ENCODE data around the gene TSPAN9. TPM values are rescaled to one million over a fixed set of nuclear protein-coding genes. Genes with fewer than 3 reads are reported as not detected.

TSPAN9 gene
- total RNA-seq, 1 donor from 2014 or later, result 31.7 TPM

GRCh38 chr12:3262470-3262869 lies 185.3 kb downstream of the TSPAN9 start:
- Mint-ChIP-seq H3K27ac (no peak overlapping the region), H3K36me3 (peaks cover 4% of the 10 kb centered on the region), H3K27me3 (peaks cover 3% of the 10 kb centered on the region), H3K4me3 (no peak overlapping the region), H3K9me3 (no peaks in the 10 kb centered on the region), H3K4me1 (ENCODE audit: unreplicated experiment) (peaks cover 11% of the 10 kb centered on the region)
- TF ChIP-seq, protein P1, sequence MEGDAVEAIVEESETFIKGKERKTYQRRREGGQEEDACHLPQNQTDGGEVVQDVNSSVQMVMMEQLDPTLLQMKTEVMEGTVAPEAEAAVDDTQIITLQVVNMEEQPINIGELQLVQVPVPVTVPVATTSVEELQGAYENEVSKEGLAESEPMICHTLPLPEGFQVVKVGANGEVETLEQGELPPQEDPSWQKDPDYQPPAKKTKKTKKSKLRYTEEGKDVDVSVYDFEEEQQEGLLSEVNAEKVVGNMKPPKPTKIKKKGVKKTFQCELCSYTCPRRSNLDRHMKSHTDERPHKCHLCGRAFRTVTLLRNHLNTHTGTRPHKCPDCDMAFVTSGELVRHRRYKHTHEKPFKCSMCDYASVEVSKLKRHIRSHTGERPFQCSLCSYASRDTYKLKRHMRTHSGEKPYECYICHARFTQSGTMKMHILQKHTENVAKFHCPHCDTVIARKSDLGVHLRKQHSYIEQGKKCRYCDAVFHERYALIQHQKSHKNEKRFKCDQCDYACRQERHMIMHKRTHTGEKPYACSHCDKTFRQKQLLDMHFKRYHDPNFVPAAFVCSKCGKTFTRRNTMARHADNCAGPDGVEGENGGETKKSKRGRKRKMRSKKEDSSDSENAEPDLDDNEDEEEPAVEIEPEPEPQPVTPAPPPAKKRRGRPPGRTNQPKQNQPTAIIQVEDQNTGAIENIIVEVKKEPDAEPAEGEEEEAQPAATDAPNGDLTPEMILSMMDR (conservative IDR thresholded peaks at IDR 0.05), result no peak
- no peak for DNase-seq (ENCODE audit: extremely low spot score, unreplicated experiment)

- H3K4me1 Mint-ChIP-seq (ENCODE audit: unreplicated experiment), result peaks cover 11% of the 10 kb centered on the region
- no peak for DNase-seq (ENCODE audit: extremely low spot score, unreplicated experiment)
- no peak overlapping the region for H3K27ac Mint-ChIP-seq
- H3K27me3 Mint-ChIP-seq, result peaks cover 3% of the 10 kb centered on the region
- TF ChIP-seq, protein P1 (conservative IDR thresholded peaks at IDR 0.05), result no peak
- no peaks in the 10 kb centered on the region for H3K9me3 Mint-ChIP-seq
- no peaks in the 10 kb centered on the region for H3K36me3 Mint-ChIP-seq
- H3K4me3 Mint-ChIP-seq, result no peak overlapping the region
Measured at GRCh38 chr12:3263282-3263681, 186.1 kb downstream of the TSPAN9 start.

DNA sequence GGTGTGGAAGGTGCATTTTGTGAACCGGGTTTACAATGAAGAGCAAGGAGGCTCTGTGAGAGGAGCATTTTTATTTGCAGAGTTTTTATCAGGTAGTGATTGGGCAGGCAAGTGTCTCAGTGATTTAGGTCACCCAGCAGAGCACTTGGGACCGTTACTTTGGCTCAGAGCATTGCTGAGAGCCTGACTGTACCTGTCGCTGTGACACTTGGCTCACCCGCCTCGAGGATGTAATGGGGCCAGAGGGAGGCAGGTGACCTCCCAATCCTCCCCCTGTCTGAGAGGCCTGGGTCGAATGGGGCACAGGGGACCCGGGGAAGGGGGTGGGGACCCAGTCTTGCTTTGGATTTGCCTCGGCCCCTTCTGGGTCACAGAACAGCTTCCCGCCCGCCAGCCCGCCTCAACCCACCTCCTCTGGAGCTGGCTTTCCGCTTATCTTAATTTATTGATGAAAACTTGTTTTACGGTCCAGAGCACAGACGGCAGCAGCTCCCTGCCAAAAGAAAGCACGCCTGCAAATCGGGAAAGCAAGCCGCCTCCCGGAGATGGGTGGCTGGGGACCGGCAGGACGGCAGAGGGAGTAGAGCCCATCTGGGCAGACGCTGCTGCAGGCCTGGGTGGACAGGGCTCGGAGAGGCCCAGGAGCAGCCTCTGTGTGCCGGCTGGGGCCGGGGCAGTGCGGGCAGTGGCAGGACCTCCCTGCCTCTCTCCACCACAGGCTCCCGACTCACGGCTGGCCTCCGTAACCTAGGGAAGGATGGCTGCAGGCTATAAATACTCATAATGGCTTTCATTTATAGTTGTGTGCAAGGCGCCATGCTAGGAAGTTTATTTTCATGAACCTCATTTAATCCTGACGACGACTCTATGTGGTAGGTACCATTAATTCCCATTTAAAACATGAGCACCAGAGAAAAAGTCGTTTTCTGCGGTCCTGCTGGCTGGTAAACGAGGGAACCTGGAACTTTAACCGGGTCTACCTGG lies 187.1 kb downstream of the TSPAN9 start:
- H3K9me3 Mint-ChIP-seq, result no peaks in the 10 kb centered on the region
- H3K36me3 Mint-ChIP-seq, result no peaks in the 10 kb centered on the region
- no peak overlapping the region for H3K4me3 Mint-ChIP-seq
- no peak for DNase-seq (ENCODE audit: extremely low spot score, unreplicated experiment)
- TF ChIP-seq, protein P1 (conservative IDR thresholded peaks at IDR 0.05), result no peak
- peaks cover 3% of the 10 kb centered on the region for H3K27me3 Mint-ChIP-seq
- no peak overlapping the region for H3K27ac Mint-ChIP-seq
- H3K4me1 Mint-ChIP-seq (ENCODE audit: unreplicated experiment), result peaks cover 11% of the 10 kb centered on the region

- H3K36me3 Mint-ChIP-seq, result no peaks in the 10 kb centered on the region
- no peak overlapping the region for H3K27ac Mint-ChIP-seq
- no peaks in the 10 kb centered on the region for H3K9me3 Mint-ChIP-seq
- H3K4me1 Mint-ChIP-seq (ENCODE audit: unreplicated experiment), result peaks cover 11% of the 10 kb centered on the region
- DNase-seq (ENCODE audit: extremely low spot score, unreplicated experiment), result no peak
- no peak overlapping the region for H3K4me3 Mint-ChIP-seq
- TF ChIP-seq, protein P1 (conservative IDR thresholded peaks at IDR 0.05), result no peak
- H3K27me3 Mint-ChIP-seq, result peaks cover 6% of the 10 kb centered on the region
Measured at GRCh38 chr12:3265406-3265805, 188.2 kb downstream of the TSPAN9 start.

- H3K4me1 Mint-ChIP-seq (ENCODE audit: unreplicated experiment), result peaks cover 13% of the 10 kb centered on the region
- TF ChIP-seq, protein P1 (conservative IDR thresholded peaks at IDR 0.05), result no peak
- H3K9me3 Mint-ChIP-seq, result no peaks in the 10 kb centered on the region
Measured at GRCh38 chr12:3266638-3267037, 189.5 kb downstream of the TSPAN9 start.

More at GRCh38 chr12:3266638-3267037, 189.5 kb downstream of the TSPAN9 start:
- DNase-seq (ENCODE audit: extremely low spot score, unreplicated experiment), result no peak
- Mint-ChIP-seq H3K4me3 (no peak overlapping the region), H3K36me3 (no peaks in the 10 kb centered on the region), H3K27ac (no peak overlapping the region), H3K27me3 (peaks cover 9% of the 10 kb centered on the region)

Data from type B pancreatic cell (in vitro differentiated cells).